GM18861 (cell line): ENCODE results near the gene KCNQ1.
"Not testable (repeated sequence)": the region's sequence is repeated elsewhere in the genome, so short reads cannot be mapped to it uniquely, and the experiment has no call there.

Source experiments
- ATAC-seq: cut with Tn5 transposase; IDR thresholded peaks from one replicate; pipeline ENCODE4 v1.9.1; 2021; ENCODE audit not compliant: unreplicated experiment

KCNQ1 gene

GRCh38 chr11:2631161-2631560 is 186.4 kb downstream of the KCNQ1 start:
- no peak for ATAC-seq

- not testable (repeated sequence) for ATAC-seq
These were observed 195.0 kb downstream of the KCNQ1 start for GRCh38 chr11:2639763-2640162.

- ATAC-seq: no peak
These were observed 196.8 kb downstream of the KCNQ1 start for GRCh38 chr11:2641623-2642022.

GRCh38 chr11:2643746-2644145 is 198.9 kb downstream of the KCNQ1 start:
- ATAC-seq: no peak

GRCh38 chr11:2644844-2645778 is 200.3 kb downstream of the KCNQ1 start:
- ATAC-seq: no peak

- no peak for ATAC-seq
These were observed 200.9 kb downstream of the KCNQ1 start for GRCh38 chr11:2645779-2646118.

- no peak for ATAC-seq
These were observed 202.4 kb downstream of the KCNQ1 start for GRCh38 chr11:2647167-2647566.

- ATAC-seq: no peak
These were observed 203.1 kb downstream of the KCNQ1 start for GRCh38 chr11:2647953-2648352.

- ATAC-seq: no peak
These were observed 204.6 kb downstream of the KCNQ1 start for GRCh38 chr11:2649400-2649799.

GRCh38 chr11:2649848-2650247 is 205.0 kb downstream of the KCNQ1 start:
- ATAC-seq: no peak

- ATAC-seq: no peak
These were observed 205.6 kb downstream of the KCNQ1 start for GRCh38 chr11:2650343-2650867.

- ATAC-seq: no peak
These were observed 206.3 kb downstream of the KCNQ1 start for GRCh38 chr11:2651054-2651617.

GRCh38 chr11:2651826-2652271 is 207.0 kb downstream of the KCNQ1 start:
- ATAC-seq: no peak

GRCh38 chr11:2652333-2653197 is 207.8 kb downstream of the KCNQ1 start:
- no peak for ATAC-seq

- no peak for ATAC-seq
These were observed 208.4 kb downstream of the KCNQ1 start for GRCh38 chr11:2653198-2653551.

GRCh38 chr11:2653930-2654739 is 209.3 kb downstream of the KCNQ1 start:
- no peak for ATAC-seq

GRCh38 chr11:2655016-2655719 is 210.4 kb downstream of the KCNQ1 start:
- no peak for ATAC-seq

- no peak for ATAC-seq
These were observed 211.2 kb downstream of the KCNQ1 start for GRCh38 chr11:2655834-2656622.

- ATAC-seq: no peak
These were observed 212.1 kb downstream of the KCNQ1 start for GRCh38 chr11:2656859-2657258.
